Measurements from ENCODE around the gene YPEL1. TPM values are rescaled to one million over a fixed set of nuclear protein-coding genes. Genes with fewer than 3 reads are reported as not detected.
A peak's percentile ranks its signal among the peaks of the same experiment; 100 is the strongest.

Gene YPEL1
- total and polyA plus RNA-seq, 10 of the 15 experiments (the other 5 are each of a cell fraction or from before 2014, with no cell fraction given), result 0.13 to 5.0 (median 1.6) TPM

DNA sequence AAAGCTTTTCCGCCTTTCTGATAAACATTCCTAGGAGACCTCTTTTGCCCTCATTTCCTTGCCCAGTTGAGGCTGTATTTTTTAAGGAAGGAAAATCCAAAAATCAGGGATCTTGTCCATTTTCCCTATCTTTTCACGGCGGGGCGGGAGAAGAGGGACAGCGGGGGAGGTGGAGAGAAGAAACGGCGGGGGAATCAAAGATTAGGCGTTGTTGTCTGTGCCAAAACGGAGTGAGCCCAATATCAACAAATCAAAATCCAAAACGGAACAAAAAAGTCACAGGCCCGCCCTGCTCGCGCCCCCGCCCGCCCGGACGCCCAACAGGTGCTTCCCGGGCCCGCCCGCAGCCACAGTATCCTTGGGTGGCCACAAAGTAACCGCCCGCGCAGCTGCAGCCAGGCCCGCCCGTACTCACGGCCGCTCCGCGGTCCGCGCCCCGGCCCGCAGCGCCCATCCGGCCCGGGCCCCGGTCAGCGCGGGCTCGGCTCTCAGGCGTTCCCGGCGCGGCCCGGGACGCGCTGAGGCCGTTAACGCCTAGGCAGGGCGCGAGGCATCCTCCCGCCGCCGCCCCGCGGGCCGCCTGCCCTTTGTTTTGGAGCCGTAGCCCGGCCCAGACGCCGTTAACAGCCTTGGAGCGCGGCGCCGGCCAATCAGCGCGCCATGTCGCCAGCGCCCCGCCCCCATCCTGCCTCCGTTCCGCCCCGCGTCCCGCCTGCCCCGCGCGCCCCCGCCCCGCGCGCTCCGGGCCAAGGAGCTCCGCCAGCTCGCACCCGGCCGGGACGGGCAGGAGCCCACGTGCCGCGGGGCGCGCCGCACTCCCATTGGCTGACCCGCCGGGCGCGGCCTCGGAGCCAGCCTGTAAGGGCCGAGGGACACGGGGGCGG lies at the start of gene YPEL1 (continued):
- TF ChIP-seq E2F8 (IDR thresholded peaks at IDR 0.05; ENCODE audit: low read depth, partially characterized antibody) (no peak), FOS (IDR thresholded peaks at IDR 0.05; ENCODE audit: borderline replicate concordance, extremely low read depth, insufficient read length) (no peak), ZNF384 (IDR thresholded peaks at IDR 0.05; ENCODE audit: borderline replicate concordance, low read depth, low read length) (no peak), TARDBP (IDR thresholded peaks at IDR 0.05; ENCODE audit: borderline replicate concordance) (no peak), LARP7 (IDR thresholded peaks at IDR 0.05) (peak; percentile 62), ZNF207 (IDR thresholded peaks at IDR 0.05; ENCODE audit: borderline replicate concordance) (no peak), MYC (IDR thresholded peaks at IDR 0.05; ENCODE audit: insufficient read depth, insufficient read length, insufficient replicate concordance, low read length, severe bottlenecking) (no peak), REST (IDR thresholded peaks at IDR 0.05; ENCODE audit: low read depth, low read length) (no peak), SMAD1 (IDR thresholded peaks at IDR 0.05; ENCODE audit: low read depth, partially characterized antibody) (no peak), BACH1 (IDR thresholded peaks at IDR 0.05; ENCODE audit: borderline replicate concordance) (peak; percentile 77; the same call in 1 of the 2 replicates), IKZF1 (conservative IDR thresholded peaks at IDR 0.05) (peak; percentile 87), ZBED1 (IDR thresholded peaks at IDR 0.05; ENCODE audit: borderline replicate concordance) (no peak), ZNF217 (IDR thresholded peaks at IDR 0.05) (peak; percentile 66; the same call in 1 of the 2 replicates), MEF2B (IDR thresholded peaks at IDR 0.05; ENCODE audit: partially characterized antibody, poor library complexity, severe bottlenecking) (no peak), POLR2AphosphoS2 (IDR thresholded peaks at IDR 0.05; ENCODE audit: low read depth, low read length) (no peak), RCOR1 (conservative IDR thresholded peaks at IDR 0.05; ENCODE audit: low read depth, low read length) (no peak)
- TF ChIP-seq, protein P1, sequence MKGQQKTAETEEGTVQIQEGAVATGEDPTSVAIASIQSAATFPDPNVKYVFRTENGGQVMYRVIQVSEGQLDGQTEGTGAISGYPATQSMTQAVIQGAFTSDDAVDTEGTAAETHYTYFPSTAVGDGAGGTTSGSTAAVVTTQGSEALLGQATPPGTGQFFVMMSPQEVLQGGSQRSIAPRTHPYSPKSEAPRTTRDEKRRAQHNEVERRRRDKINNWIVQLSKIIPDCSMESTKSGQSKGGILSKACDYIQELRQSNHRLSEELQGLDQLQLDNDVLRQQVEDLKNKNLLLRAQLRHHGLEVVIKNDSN (IDR thresholded peaks at IDR 0.05; ENCODE audit: borderline replicate concordance, extremely low read length, insufficient read depth, low read depth, low read length), result peak; percentile 85
- TF ChIP-seq, protein P2, sequence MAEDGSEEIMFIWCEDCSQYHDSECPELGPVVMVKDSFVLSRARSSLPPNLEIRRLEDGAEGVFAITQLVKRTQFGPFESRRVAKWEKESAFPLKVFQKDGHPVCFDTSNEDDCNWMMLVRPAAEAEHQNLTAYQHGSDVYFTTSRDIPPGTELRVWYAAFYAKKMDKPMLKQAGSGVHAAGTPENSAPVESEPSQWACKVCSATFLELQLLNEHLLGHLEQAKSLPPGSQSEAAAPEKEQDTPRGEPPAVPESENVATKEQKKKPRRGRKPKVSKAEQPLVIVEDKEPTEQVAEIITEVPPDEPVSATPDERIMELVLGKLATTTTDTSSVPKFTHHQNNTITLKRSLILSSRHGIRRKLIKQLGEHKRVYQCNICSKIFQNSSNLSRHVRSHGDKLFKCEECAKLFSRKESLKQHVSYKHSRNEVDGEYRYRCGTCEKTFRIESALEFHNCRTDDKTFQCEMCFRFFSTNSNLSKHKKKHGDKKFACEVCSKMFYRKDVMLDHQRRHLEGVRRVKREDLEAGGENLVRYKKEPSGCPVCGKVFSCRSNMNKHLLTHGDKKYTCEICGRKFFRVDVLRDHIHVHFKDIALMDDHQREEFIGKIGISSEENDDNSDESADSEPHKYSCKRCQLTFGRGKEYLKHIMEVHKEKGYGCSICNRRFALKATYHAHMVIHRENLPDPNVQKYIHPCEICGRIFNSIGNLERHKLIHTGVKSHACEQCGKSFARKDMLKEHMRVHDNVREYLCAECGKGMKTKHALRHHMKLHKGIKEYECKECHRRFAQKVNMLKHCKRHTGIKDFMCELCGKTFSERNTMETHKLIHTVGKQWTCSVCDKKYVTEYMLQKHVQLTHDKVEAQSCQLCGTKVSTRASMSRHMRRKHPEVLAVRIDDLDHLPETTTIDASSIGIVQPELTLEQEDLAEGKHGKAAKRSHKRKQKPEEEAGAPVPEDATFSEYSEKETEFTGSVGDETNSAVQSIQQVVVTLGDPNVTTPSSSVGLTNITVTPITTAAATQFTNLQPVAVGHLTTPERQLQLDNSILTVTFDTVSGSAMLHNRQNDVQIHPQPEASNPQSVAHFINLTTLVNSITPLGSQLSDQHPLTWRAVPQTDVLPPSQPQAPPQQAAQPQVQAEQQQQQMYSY (CRISPR knock-in tag; IDR thresholded peaks at IDR 0.05), result no peak

Measured in GM12878 (cell line).